Kidney epithelial cell (primary cell): Measurements from ENCODE around the gene CDC42EP3. TPM values are rescaled to one million over a fixed set of nuclear protein-coding genes. Genes with fewer than 3 reads are reported as not detected.

Source experiments
- DNase-seq: peaks from one replicate; pipeline ENCODE4 v3.0.0-alpha.2; 2010; ENCODE audit warnings: low read depth
- H3K27me3 ChIP-seq: 2 replicates; pipeline ENCODE4 v1.6.0; 2011; ENCODE audit warnings: low read length; ENCODE audit not compliant: control insufficient read depth, insufficient read depth
- H3K36me3 ChIP-seq: 2 replicates; pipeline ENCODE4 v1.5.1; 2011; ENCODE audit warnings: low read length; ENCODE audit not compliant: control insufficient read depth, insufficient read depth
- H3K4me3 ChIP-seq: 2 replicates; pipeline ENCODE4 v1.5.1; 2011; ENCODE audit warnings: low read depth, mild to moderate bottlenecking, control low read depth, low read length
- CTCF ChIP-seq: IDR thresholded peaks from 2 replicates; pipeline ENCODE4 v1.5.1; 2011; ENCODE audit warnings: mild to moderate bottlenecking, moderate library complexity, low read length, control low read depth, inconsistent platforms; ENCODE audit not compliant: insufficient read depth, poor library complexity, severe bottlenecking
- total RNA-seq: library from RNA; depleted of rRNA; stranded (reverse); fragments of >200 nt; gene quantifications from 2 replicates; pipeline ENCODE4 v1.2.3, GENCODE V29; 2015

Gene CDC42EP3
- total RNA-seq, 1 donor from 2014 or later = 68.7 TPM

- no peaks in the 10 kb centered on the region for H3K27me3 ChIP-seq
- H3K4me3 ChIP-seq = no peak overlapping the region
- TF ChIP-seq CTCF = no peak
- no peak for DNase-seq
- H3K36me3 ChIP-seq = no peaks in the 10 kb centered on the region
Measured at GRCh38 chr2:37656512-37657423, 14.7 kb downstream of the CDC42EP3 start.

- no peak overlapping the region for H3K4me3 ChIP-seq
- TF ChIP-seq CTCF = no peak
- no peak for DNase-seq
- H3K27me3 ChIP-seq = no peaks in the 10 kb centered on the region
- H3K36me3 ChIP-seq = no peaks in the 10 kb centered on the region
Measured at GRCh38 chr2:37654932-37655841, 16.3 kb downstream of the CDC42EP3 start.

GRCh38 chr2:37654419-37654818 lies 17.0 kb downstream of the CDC42EP3 start:
- DNase-seq = no peak
- Histone ChIP-seq H3K36me3 (no peaks in the 10 kb centered on the region), H3K4me3 (no peak overlapping the region), H3K27me3 (no peaks in the 10 kb centered on the region)
- TF ChIP-seq CTCF = no peak

GRCh38 chr2:37653805-37654378 lies 17.6 kb downstream of the CDC42EP3 start:
- H3K4me3 ChIP-seq = no peak overlapping the region
- H3K27me3 ChIP-seq = no peaks in the 10 kb centered on the region
- no peak for TF ChIP-seq CTCF
- DNase-seq = no peak
- H3K36me3 ChIP-seq = no peaks in the 10 kb centered on the region

- Histone ChIP-seq H3K27me3 (no peaks in the 10 kb centered on the region), H3K4me3 (no peak overlapping the region), H3K36me3 (peaks cover under 1% of the 10 kb centered on the region)
- TF ChIP-seq CTCF = no peak
- DNase-seq = no peak
Measured at GRCh38 chr2:37653093-37653492, 18.3 kb downstream of the CDC42EP3 start.
